HG03565 (cell line): ENCODE measurements around the gene PIWIL1.

Experiments
- ATAC-seq: cut with Tn5 transposase; IDR thresholded peaks from one replicate; pipeline ENCODE4 v1.9.1; 2021; ENCODE audit warnings: mild to moderate bottlenecking, moderate library complexity; ENCODE audit not compliant: unreplicated experiment

The PIWIL1 gene

DNA sequence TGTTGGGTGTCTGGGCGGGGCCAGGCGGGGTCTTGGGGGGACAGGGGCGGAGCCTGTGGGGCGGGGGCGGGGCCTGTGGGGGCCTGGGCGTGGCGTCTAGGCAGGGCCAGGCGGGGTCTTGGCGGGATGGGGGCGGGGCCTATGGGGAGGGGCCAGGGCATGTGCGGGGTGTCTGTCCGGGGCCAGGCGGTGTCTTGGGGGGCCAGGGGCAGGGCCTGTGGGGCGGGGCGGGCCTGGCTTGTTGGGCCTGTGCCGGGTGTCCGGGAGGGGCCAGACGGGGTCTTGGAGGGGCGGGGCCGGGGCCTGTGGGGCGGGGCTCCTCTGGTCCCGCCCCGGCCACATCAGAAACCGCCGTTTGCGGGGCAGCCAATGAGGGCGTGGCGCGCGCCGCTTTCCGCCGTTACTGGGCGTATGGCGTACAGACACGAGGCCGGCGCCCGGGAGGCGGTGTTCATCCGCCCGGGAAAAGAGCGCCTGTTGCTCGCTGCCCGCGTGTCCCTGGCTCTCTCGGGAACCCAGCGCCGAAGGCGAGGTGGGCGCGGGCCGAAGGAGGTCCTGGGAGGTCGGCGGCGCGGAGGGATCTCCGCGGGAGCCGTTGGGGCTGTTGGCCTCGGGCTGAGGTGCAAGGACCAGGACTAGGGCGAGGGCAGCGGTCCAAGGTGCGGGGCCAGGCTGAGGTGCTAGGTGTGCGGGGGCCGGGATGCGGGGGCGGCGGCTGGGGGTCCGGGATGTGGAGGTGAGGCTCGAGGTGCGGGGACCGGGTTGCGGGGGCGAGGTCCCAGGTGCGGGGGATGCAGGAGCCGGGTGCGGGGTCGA, at the start of gene PIWIL1:
Gene PIWIL1, plus strand, starts transcription at position 400 of the 816 bp plus-strand sequence. CDS start 4,705 bp downstream, outside the sequence.
- ATAC-seq: no peak

DNA sequence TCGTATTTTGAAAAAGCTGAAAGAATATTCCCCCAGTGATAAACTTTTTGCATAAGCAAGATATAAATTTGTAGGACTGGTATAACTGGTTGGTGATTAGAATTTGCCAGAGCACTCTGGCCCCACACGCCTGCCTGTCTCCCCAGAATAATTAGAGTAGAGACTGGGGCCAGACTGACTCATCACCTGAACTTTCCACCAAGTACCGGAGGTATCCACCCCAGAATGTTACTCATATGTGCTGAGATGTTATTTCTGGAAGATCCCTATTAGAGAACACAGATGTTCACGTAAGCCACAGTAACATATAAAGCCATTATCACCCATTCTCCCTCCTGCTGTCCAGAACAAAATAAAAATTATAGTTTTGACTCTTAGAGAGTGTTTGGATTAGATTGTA, 49.5 kb upstream of the PIWIL1 start:
- ATAC-seq: no peak

DNA sequence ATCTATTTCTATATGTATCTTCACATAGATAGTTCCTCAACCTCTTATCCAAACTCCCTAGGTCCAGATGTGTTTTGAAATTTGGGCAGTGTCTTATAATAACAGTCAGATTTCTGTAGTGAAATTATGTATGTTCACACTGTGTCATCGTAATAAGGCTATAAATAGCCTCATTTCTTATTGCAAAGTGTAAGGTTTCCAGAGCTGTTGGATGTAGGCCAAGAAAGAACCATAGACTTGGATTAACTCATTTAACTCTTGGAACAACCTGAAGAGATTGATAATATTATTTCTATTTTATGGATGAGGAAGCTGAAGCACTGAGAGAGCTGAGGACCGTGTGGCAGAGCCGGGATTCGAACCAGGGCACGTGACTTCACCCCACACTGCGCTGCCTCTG, 49.0 kb upstream of the PIWIL1 start:
- ATAC-seq: no peak

DNA sequence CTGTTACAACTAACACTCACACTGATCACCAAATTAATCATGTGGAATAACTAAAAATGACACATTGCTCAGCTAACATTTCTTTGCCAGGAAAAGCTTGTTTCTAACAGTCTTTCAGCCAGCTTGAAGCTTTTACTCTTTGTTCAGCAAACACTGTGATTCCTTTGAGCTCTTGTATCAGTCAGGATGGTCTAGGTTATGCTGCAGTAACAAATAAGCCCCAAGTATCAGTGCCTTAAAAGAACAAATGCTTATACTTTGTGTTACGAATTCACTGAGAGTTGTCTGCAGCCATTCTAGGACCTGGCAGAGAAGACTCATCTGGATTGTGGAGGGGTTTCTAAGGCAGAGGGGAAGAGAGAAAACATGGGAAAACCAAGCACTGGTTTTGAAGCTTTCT, 47.6 kb upstream of the PIWIL1 start:
- ATAC-seq: no peak

DNA sequence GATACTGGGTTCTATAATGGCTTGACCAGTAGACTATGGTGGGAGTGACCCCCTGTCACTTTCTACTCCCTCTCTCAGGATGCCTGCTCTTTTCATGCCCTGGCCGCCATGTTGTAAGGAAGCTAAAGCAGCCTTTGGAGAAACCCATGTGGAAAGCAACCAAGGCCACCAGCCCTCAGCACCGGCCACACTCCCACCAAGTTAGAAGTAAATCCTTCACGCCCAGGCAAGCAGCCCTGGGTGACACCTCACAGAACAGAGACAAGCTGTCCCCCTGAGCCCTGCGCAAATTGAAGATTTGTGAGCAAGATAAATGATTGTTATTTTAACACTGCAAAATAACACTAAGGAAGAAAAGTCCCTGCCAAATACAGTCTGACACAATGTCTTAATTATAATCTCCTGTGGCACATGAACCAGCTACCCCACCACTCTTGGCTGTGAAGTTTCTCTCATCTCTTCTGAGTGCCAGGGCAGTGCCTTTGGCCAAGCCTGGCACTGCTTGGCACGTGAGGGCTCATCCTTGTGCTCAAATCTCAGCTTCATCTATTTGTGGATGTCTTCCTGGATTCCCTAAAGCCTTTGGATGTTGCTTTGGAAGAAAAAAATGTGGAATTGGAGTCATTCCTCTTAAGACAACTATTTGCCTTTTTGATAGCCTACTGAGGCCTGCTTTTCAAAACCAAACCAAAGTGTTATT, 39.2 kb upstream of the PIWIL1 start:
- ATAC-seq: no peak

DNA sequence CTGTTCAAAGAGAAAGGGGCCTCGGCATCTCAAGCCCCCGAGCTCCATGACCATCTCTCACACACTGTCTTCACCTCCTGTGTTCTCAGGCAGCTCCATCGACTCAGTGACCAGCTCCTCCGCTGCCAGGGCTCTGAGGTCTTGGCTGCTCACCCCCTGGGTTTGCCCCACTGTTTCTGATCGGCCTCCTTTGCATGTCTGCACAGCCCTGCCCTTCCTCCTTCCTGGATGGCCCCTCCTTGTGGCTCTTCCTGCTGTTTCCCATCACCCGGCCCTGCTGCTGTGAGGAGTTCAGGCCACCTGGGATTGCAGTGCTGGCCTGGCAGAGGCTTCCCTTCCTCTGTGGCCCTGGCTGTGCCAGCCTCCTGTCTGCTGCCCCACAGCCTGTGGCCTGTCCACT, 38.1 kb upstream of the PIWIL1 start:
- no peak for ATAC-seq

DNA sequence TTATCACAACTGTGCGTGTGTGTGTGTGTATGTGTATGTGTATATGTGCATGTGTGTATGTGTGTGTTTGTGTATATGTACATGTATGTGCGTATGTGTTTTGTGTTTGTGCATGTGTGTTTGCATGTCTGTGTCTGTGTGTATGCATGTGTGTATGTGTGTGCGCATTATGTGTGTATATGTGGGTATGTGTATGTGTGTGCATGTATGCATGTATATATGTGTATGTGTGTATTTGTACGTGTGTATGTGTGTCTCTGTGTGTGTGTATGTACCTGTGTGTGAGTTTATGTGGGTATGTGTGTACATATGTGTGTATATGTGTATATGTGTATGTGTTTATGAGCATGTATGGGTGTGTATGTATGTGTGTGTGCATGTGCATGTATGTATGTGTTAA, 37.6 kb upstream of the PIWIL1 start:
- no peak for ATAC-seq

DNA sequence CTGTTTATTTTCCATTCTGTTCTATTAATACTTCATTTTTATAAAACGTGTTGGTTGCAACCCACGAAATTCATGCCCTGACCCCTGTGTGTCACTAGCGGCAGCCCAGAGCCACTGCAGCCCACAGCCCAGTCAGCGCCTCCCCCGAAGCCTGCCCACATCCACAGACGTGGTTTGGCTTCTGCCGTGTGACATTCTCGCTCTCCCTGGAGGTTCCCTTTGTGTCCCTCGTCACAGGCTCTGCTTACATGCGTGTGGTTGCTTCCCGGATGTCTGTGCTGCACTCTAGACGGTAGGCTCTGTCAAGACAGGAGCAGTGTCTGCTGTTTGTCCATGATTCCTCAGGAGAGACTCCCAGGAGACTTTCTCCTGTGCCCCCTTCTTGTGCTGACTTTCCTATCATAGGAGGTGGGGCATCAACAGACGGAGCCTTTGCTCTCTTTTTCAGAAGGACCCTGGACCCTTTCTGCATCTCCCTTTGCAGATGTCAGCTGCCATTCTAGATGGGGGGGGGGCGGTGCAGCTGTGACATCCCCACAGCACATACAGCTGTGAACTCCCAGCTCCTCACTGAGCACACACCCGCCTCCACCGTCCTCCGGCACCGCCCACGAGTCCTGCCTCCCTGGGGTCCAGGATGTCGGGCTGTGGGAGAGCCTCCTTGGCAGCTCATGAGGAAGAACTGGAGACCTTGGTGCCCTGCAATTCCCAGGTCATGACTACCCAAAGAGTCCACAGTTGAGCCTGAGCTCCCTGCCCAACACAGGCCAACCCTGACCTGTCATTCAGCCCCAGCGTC, 36.8 kb upstream of the PIWIL1 start:
- ATAC-seq: no peak

DNA sequence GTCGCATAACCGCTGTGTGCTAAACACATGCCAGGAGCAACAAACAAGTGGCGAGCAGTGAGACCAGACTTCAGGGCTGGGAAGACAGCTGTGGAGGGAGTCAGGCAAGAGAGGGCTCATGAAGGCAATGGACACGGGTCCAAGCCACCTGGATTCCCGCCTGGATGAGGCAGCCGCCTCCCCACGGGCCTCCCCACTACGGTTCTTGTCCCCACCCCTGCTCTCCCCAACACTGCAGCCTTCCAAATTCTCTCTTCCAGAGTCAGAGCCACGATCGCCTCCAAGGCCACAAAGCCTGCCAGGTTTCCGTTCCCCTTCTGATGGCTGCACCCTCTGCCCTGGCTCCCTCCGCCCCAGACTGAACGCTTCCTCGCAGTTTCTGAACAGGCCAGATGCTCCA, 36.1 kb upstream of the PIWIL1 start:
- no peak for ATAC-seq

DNA sequence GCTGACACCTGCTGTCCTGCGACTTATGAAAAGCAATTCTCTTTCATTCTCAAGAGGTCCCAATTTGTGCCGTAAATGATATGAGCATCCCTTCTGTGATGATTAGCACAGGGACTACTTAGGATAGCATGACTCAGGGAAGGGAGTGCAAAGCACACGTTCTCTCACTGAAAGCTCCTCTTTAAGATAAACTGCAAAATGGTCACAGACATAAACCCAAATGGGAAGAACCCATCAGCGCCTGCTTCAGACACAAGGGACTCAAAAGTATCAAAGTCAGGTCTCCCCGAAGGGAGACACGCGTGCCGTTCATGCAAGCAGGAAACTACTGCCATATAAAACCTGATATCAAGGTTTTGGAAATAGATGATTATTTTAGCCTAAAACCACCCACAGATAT, 33.9 kb upstream of the PIWIL1 start:
- no peak for ATAC-seq

DNA sequence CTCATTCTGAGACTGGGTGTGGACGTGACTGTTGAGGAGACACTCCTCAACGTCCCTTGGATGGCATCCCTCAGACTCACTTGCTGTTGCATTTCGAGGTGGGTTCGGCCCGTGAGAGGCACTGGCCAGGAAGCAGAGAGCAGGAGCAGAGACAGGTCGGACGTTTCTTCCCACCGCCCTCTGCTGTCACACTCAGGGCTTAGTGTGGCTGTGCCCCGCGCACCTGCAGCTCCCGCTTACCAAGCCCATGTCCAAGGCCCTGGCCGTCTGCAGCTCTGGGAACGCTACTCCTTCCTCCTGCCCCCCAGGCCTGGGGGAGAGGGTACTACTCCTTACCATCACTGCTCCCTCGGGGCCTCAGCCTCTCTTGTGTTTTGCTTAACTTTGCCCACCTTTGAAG, 29.8 kb upstream of the PIWIL1 start:
- ATAC-seq: no peak

DNA sequence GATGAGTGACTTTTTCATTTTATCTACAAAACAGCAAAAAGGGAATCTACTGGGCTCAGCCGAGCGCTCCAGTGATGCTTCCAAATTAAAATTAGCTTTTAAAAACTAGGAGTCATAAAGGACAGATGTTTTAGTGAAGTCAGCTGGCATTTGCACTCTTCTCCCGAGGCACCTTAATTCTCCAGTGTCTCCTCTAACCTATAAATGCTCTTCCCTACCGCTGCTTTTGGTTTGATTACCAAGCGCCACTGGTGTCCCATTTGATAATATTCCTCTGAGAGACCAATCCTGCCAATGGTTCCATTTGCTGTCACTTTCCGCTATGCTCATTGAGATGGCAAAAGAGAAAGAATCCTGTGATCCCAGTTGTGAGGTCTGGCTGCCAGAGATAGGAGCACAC, 29.3 kb upstream of the PIWIL1 start:
- ATAC-seq: no peak

DNA sequence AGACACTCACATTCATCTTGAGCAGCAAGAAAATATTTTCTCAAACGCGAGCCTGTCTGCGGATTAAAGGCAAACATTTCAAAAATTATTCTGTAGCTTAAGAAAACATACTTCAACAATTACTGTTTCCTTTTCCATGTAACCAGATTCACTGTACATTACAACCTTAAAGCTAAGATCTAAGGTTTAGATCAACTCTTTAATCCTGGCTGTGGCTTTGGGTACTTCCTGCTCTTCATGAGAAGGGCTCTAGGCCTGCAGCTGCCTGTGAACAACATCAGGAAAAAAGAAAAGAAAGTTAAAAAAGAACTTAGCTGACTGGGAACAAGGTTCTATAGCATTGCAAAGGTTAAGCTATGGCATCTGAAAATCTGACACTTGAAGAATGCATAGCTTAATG, 21.4 kb upstream of the PIWIL1 start:
- no peak for ATAC-seq

DNA sequence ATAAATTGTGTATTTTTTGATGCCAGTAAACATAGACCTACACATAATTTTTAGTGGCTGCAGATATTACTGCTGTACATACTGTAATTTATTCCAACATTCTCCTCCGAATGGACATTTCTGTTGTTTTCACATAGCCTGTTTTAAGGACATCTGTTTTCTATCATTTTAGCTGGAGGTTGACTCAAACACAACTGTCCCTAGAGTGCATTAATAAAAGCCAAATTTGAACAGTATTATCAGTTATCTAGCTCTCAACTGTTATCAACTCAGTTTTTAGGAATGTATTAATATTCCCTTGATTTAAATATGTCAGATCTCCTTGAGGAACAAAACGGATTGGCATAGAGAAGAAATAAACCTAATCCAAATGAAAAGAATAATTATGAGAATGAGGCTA, 17.2 kb upstream of the PIWIL1 start:
- ATAC-seq: no peak

DNA sequence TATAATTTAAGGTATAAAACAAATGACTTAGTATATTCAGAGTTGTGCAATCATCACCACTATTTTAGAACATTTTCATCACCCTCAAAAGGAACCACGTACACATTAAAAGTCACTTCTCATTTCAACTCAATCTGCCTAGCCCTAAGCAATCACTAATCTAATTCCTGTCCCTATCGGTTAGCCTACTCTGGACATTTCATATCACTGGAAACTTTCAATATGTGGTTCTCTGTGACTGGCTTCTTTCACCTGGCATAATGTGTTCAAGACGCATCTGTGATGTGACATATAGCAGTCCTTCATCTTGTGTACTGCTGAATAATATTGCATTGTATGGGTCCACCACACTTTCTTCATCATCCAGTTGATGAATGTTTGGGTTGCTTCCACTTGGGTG, 15.4 kb upstream of the PIWIL1 start:
- no peak for ATAC-seq

DNA sequence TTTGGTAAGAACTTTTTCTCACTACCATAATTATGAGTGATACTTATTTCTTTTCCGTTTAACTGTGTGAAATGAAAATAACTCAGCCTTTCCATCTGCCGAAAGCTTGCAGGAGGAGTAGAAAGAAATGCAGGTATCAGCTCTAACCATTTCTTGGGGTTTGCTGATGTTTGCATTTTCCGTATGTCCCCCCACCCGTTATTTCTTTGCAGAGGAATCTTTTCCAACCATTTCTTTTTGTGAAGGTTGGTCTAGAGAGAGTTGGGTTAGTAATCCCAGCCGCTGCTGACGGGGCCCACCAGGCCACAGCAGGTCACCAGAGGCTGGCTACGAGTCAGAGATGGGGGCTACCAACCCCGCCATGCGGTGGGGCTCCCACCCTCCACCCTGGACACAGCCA, 7.0 kb upstream of the PIWIL1 start:
- ATAC-seq: no peak

DNA sequence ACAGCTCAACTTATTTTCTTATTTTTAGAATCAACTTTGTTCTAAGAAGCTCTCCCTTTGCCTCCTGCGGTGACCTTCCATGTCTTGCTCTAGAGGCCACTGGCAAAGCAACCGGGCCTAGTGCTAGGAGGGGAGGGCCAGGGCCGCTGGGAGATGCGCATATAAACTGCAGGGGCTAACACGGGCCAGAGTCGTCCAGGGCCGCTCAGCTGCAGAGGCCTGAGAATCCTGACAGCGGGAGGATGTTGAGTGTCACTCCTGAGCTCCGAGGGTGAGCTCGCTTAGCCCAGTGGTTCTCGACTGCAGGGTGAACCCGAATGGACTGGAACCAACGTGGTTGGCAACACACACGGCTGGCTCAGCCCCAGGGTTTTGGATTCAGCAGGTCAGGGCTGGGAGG, 6.5 kb upstream of the PIWIL1 start:
- no peak for ATAC-seq

DNA sequence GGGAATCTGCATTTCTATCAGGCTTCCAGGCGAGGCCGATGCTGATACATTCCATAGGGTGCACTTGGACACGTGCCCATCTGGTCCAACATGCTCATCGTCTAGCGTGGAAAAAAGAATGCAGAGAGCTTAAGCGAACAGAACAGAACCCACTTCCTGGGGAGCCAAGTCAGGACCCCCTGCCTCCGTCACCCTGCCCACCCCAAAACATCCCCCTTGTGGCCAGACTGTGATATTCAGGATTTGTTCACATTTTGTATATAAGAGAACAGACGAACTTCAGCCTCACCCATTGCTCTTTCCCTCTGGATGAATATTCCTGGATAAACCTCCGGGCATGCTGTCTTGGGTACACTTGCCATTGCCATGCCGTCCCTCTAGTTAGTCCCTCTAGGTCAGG, 4.3 kb upstream of the PIWIL1 start:
- ATAC-seq: no peak

DNA sequence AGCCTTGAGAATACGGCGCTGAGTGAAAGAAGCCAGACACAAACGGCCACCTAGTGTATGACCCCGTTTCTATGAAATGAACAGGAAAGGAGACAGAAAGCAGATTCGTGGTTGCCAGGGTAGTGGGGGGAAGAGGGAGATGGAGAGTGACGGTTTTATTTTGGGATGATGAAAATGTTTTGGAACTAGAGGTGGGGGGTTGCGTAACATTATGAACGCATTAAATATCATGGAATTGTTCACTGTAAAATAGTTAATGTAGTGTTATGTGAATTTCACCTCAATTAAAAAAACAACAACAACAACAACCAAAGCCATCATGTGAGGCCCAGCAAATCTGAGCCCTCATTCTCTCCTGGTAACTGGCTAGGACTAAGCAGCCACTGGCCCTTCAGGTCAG, 3.3 kb upstream of the PIWIL1 start:
- ATAC-seq: no peak

DNA sequence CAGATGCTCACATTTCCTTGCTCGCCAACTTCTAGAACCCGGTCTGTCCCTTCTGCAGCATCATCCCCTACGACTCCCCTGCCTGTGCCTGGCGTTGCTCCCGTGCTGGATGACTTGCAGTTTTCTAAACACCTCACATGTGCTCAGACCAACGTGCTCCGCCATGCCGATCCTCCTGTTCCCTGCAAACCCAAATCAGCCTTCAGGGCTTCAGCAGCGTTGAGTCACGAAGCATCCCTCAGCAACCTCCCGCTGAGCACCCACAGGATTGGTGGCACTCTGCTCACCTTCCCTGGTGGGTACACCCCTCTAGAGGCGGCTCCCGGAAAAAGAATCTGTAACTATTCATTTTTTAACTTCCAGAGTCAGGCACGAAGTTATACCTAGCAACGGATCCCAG, 2.8 kb upstream of the PIWIL1 start:
- no peak for ATAC-seq

DNA sequence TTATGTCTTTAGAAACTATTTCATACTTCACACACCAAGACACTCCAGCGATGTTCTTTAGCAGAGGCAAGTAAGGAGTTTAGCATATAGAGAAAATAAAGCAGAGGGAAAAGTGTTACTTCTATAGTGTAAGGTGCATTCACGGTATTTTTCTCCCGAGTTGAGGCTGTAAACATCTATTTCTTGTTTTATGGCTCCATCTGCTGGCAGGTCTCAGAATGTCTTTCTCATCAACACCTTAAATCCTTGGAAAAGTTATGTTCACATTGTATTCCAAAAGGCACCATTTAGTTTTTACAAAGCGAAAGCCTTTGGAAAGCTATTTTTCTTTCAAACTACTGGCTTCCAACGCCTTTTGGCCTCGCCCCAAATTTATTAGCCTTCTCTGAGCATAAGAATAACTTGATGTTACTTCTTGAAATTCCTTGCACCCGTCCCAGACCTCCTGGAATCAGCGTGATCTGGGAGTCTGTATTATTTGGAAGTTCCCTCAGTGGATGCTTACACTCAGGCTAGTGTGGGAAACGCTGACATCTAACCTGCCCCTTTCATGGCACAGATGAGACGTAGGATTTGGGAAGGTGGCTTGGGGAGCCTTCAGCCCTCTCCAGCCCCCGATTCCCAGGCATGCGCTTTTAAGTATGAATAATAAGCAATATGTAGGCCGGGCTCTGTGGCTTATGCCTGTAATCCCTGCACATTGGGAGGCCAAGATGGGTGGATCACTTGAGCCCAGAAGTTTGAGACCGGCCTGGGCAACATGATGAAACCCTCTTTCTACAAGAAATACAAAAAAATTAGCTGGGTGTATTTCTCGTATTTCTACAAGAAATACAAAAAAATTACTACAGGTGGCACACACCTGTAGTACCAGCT, 1.9 kb upstream of the PIWIL1 start:
- ATAC-seq: no peak
